ENCODE results near the gene SPHKAP.

GRCh38 chr2:228144961-228145360 lies 36.5 kb downstream of the SPHKAP start:
- TF ChIP-seq CTCF (IDR thresholded peaks at IDR 0.05) (no peak), POLR2A (IDR thresholded peaks at IDR 0.05) (no peak)

All from Peyer's patch (tissue), 4 donors.